ENCODE measurements around the gene TMEM187.

- no peak for TF ChIP-seq POLR2A (IDR thresholded peaks at IDR 0.05)
- no peak for TF ChIP-seq CTCF (IDR thresholded peaks at IDR 0.05)
Measured at GRCh38 chrX:153984351-153985178, 12.0 kb downstream of the TMEM187 start.

Measured in thyroid gland (tissue), 4 donors.